Inflammatory macrophage treated with lipopolysaccharide for 4 hours (primary cell): ENCODE data around the gene BIN1.

ENCODE experiments used
- DNase-seq: peaks from one replicate; pipeline ENCODE4 v3.0.0-alpha.2; 2020

Gene BIN1

DNA sequence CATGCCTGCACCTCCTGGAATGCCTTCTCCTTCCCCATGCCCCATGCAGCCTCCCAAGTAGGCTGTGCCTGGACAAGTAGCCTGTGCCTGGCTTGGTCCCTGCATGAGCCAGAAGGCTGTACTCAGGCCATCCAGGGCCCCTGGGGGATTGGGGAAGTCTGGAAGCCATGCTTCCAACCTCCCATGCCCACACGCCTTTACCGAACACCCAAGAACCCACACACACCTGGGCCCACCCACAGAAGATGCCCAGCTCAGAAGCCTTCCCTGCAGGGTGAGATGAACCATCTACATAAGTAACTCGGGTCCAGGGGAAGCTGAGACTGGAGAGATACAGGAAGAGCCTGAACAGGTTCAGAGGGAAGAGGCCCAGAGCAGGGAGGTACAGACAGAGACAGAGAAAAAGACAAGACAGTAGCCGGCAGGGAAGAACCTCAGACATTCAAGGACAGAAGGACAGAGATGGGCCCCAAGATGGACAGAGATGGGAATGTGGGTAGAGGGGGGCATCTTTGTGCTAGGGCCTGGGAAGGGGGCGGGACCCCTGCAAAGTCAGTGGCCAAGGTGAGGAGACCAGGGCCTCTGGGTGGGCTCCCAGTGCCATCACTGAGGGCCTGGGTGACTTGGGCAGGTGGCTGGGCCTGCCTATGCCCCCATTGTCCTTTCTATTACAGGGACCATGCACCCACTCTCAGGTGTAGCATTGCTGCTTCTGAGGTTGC is 4.3 kb downstream of the BIN1 start:
- DNase-seq = no peak

DNA sequence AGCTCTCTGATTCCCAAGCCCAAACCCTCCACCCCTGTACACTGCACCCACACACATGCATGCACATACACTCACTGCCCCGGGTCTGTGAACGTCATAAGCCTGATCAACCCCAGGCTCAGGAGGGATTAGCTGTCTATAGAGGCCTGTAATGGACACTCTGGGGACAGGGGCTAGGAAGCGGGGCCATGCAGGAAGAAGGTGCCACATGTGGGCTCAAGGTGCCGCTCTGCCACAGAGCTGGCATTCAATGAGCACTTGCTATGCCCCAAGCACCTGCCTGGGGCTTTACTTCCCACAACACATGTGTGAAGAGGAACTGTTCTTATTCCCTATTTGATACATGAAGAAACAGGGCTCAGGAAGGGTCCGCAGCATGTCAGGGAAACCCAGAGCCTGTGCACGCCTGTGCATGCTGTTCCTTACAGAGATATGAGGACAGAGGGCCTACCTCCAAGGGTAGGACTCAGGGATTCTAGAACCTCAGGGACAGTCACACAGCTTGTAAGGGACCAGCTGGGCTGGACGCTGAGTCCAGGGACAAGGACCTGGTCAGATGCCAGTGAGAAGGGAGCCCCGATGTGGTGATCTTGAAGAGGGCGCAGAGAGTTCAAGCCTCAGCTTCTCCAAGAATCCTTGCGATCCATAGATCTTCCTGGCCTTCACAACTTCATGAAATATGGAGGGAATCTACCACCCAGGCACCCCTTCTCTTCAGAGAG is 5.0 kb downstream of the BIN1 start:
- no peak for DNase-seq

- DNase-seq = no peak
Observed at GRCh38 chr2:127101048-127101611, 5.8 kb downstream of the BIN1 start.

DNA sequence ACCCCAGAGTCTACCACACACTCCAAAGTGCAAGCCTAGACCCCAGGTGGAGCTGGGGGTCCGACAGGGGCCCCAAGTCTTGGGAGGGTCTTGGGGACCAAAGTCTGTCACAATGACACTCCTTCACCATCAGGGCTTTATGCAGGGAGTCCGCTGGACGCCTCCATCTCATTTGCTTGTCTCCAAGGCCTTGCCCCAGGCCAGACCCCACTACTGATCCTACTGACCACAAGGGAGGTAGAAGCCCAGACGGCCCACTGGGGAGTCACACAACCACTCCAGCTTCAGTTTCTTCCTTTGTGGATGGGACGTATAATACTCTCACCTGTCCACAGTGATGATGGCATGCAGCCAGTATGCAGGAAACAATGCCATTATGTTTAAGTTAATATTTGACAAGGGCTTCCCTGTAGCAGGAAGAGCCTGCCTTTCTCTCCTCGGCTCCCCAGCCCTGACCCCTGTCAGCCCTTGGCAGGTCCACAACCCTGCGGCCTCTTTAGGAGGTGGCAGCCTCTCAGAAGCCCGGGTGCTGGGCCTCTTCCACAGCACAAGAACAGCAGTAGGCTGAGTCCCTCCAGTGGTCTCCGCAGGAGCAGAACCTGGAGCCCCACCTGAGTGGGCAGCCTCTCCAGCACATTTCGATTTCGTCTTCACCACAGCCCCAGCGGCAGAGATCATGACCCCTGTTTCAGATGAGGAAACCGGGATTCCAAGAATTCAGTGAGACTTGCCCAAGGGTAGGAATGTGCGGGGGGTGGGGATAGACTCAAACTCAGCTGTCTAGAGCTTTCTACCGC is 6.5 kb downstream of the BIN1 start:
- no peak for DNase-seq

- no peak for DNase-seq
Observed at GRCh38 chr2:127098711-127099110, 8.2 kb downstream of the BIN1 start.

GRCh38 chr2:127097841-127098651 is 8.9 kb downstream of the BIN1 start:
- no peak for DNase-seq

- no peak for DNase-seq
Observed at GRCh38 chr2:127097471-127097765, 9.5 kb downstream of the BIN1 start.

- DNase-seq = no peak
Observed at GRCh38 chr2:127096718-127097470, 10.1 kb downstream of the BIN1 start.

- no peak for DNase-seq
Observed at GRCh38 chr2:127096280-127096679, 10.7 kb downstream of the BIN1 start.

DNA sequence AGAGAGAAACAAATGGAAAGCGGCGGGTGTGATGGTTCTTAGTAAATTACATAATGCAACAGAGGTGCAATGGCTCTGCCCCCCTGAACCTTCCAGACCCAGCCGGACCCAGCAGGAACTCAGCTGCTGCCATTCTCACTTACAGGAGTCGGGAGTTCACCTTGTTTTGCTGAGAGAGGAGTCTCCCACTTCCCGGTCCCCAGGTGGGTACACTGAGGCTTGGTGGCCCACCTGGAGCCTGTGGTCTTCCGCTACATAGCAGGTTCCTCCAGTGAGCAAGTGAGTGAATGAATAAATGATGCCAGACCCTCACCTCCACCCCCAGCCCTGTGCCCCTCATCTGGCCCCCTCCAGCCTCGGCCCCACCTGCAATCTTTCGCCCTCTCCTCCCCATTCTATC is 11.2 kb downstream of the BIN1 start:
- no peak for DNase-seq

GRCh38 chr2:127095367-127095641 is 11.7 kb downstream of the BIN1 start:
- no peak for DNase-seq

DNA sequence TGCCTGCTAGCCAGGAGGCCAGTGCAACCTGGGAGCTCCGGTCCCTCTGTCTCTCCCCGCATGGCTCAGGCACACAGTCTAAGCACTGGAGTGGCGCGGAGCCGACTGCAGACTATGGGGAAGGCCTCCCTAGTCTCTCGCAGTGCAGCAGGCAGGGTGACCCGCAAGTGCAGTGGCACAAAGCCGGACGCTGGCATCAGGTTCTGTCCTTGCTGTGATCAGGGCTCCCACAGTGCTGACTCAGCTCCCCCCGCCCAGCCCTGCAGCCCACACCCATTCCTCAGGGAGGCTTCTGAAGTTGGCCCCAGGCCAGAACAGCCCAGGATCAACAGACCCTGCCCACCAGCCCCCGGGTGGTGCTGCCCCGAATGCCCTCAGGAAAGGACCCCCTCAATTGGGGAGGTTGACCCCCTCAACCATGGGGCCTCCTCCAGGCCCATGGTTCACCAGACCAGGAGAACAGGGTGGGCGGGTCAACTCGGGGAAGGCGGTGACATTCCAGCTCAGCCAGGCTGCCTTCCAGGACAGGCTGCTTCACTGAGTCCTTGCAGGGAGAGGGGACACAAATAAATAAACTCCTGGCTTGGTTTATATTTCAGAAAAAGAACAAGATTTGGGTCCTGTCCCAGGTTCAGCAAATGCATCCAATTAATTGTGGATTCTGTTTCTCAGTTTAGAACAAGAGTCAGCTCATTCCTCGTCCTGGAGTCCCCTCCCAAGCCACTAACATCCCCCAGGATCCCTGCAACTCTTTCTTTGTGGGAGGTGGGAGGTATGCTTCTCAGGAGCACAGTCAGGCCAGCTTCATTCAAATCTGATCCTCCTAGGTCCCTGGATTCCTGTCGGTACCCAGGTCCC is 12.2 kb downstream of the BIN1 start:
- DNase-seq = no peak

GRCh38 chr2:127093648-127094210 is 13.2 kb downstream of the BIN1 start:
- no peak for DNase-seq

GRCh38 chr2:127092901-127093516 is 13.9 kb downstream of the BIN1 start:
- no peak for DNase-seq

- DNase-seq = no peak
Observed at GRCh38 chr2:127092306-127092705, 14.6 kb downstream of the BIN1 start.

DNA sequence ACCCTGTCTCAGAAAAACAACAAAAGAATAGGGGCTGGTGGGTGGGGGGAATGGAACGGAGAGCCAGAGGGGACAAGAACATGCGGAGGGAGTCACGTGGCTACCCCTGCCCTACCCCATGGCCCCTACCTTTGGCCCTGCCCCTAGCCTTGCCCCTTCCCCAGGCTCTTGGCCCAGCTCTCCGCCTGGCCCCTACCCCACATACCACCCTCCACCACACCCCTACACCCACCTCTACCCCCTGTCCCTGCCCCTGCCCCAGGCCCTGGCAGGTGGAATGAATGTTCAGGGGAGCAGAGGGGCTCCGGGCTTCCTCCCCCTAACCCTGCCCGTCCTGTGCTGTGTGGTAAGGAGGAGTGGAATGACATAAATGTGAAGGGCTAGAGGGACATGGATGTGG is 15.1 kb downstream of the BIN1 start:
- DNase-seq = no peak

DNA sequence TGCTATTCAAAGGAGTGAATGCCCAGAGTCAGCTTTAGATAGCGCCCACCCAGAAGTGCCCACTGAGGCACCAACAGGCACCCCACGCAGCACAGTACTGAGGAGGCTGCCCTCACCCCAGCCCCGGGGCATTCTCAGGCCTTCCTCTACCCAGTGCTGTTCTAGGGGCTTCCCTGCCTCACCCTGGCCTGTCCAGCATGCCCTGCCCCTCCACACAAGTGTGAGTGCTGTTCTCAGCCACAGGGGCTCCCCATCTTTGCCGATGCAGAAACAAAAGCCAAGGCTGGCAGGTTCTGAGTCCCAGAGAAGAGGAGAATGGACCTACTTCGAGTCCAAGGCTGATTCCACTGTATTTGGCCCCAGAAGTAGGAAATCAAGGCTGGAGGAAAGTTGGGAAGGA is 15.8 kb downstream of the BIN1 start:
- no peak for DNase-seq

- no peak for DNase-seq
Observed at GRCh38 chr2:127090281-127091120, 16.5 kb downstream of the BIN1 start.

DNA sequence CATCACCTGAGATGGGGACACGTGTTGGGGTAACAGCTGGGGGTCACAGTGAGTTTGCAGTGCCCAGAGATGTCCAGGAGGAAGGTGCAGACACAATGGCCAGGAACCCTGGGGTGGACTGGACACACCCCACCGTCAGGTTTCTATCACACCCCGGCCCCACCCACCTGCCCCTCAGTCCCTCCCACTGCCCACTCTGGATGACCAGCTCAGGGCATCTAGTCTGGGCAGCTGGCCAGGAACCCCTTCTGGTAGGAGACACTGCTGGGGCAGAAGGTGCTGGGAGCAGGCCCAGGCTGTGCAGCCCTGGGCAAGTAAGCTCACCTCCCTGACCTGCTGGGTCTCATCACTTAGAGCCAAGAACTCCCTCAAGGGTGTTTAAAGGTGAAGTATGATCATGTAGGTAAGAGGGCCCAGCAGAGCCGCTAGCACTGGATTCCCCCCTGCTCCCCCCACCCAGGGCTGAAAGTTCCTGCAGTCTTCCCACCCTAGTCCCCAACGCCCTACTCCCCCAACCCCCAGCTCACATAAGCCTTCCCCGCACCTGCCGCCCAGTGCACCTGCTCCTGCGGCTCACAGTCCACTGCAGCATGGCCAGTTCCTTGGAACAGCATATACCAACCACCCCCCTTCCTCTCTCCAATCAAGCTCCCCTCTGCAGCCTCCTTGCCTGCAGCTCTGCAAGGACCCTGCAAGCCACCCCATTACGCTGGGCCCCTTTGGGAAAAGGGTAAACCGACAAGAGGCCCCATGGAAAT is 17.3 kb downstream of the BIN1 start:
- DNase-seq = no peak
